Measurements from ENCODE around the gene PRKAR1A.

The PRKAR1A gene

DNA sequence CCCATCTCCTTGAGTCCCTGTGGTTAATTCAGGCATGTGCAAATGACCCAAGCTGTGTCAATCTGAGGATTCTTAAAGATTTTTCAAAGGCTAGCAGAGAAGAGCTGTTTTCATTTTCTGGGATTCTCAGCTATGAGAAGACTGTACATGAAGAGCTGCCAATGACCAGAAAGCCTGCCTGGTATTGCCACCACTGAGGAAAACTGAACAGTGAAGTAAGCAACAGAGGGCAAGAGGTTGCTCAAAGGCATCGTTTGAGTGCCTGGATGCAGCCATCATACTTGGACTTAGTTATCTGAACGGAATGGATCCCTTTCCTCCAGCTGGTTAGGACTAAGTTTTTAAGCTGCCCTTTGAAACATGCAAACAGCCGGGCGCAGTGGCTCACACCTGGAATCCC lies 50.5 kb downstream of the PRKAR1A start:
- H3K27ac ChIP-seq (replicated peaks) = no peak overlapping the region
- H3K27me3 ChIP-seq (ENCODE audit: insufficient read depth, poor library complexity, severe bottlenecking) = peaks cover 2% of the 10 kb centered on the region
- TF ChIP-seq, protein P1, sequence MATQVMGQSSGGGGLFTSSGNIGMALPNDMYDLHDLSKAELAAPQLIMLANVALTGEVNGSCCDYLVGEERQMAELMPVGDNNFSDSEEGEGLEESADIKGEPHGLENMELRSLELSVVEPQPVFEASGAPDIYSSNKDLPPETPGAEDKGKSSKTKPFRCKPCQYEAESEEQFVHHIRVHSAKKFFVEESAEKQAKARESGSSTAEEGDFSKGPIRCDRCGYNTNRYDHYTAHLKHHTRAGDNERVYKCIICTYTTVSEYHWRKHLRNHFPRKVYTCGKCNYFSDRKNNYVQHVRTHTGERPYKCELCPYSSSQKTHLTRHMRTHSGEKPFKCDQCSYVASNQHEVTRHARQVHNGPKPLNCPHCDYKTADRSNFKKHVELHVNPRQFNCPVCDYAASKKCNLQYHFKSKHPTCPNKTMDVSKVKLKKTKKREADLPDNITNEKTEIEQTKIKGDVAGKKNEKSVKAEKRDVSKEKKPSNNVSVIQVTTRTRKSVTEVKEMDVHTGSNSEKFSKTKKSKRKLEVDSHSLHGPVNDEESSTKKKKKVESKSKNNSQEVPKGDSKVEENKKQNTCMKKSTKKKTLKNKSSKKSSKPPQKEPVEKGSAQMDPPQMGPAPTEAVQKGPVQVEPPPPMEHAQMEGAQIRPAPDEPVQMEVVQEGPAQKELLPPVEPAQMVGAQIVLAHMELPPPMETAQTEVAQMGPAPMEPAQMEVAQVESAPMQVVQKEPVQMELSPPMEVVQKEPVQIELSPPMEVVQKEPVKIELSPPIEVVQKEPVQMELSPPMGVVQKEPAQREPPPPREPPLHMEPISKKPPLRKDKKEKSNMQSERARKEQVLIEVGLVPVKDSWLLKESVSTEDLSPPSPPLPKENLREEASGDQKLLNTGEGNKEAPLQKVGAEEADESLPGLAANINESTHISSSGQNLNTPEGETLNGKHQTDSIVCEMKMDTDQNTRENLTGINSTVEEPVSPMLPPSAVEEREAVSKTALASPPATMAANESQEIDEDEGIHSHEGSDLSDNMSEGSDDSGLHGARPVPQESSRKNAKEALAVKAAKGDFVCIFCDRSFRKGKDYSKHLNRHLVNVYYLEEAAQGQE (IDR thresholded peaks at IDR 0.05; ENCODE audit: insufficient replicate concordance, low read depth) = no peak
- TF ChIP-seq, protein P2, sequence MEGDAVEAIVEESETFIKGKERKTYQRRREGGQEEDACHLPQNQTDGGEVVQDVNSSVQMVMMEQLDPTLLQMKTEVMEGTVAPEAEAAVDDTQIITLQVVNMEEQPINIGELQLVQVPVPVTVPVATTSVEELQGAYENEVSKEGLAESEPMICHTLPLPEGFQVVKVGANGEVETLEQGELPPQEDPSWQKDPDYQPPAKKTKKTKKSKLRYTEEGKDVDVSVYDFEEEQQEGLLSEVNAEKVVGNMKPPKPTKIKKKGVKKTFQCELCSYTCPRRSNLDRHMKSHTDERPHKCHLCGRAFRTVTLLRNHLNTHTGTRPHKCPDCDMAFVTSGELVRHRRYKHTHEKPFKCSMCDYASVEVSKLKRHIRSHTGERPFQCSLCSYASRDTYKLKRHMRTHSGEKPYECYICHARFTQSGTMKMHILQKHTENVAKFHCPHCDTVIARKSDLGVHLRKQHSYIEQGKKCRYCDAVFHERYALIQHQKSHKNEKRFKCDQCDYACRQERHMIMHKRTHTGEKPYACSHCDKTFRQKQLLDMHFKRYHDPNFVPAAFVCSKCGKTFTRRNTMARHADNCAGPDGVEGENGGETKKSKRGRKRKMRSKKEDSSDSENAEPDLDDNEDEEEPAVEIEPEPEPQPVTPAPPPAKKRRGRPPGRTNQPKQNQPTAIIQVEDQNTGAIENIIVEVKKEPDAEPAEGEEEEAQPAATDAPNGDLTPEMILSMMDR (IDR thresholded peaks at IDR 0.05; ENCODE audit: insufficient read depth, low read length) = no peak
- TF ChIP-seq GABPA (IDR thresholded peaks at IDR 0.05; ENCODE audit: low read depth) = no peak
- TF ChIP-seq SPI1 (IDR thresholded peaks at IDR 0.05; ENCODE audit: borderline replicate concordance, low read depth) = no peak
- no peak for TF ChIP-seq POLR2AphosphoS5 (IDR thresholded peaks at IDR 0.05; ENCODE audit: low read depth)
- no peak overlapping the region for H3K4me3 ChIP-seq (replicated peaks; ENCODE audit: insufficient read depth, low read length)
- no peak for DNase-seq (ENCODE audit: low read depth in 1 of 2, low spot score in 1 of 2)

DNA sequence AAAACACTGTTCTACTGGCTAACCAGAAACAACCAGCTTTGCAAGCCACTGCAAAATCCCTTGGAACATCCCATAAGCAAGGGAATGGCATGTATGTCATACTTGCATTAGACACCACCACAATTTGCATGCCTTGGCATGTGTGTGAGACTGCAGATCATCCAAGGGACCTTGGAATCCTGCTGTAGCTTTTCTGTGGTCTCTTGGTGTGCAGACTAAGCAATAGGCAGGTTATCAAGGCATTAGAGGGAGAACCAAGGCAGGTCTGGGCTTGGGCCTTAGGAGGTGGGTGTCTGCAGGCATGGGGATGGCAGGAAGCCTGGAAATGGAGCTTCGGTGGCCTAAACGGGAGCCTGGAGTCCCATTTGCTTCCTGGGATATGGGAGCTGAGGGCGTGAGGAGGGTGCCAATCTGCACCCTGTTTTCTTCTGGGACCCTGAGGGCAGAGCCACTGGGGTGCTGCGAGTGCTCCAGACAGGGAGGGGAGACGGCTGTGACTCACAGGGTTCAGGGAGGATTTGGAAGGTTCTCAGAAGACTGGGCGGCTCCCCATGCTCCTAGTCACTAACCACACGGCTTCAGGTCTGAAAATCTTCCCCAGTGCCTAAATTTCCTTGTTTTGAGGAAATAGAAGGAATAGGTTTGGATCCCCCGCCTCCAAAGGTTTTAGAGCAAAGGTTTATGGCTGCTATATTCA lies 52.3 kb downstream of the PRKAR1A start:
- DNase-seq (ENCODE audit: low read depth in 1 of 2, low spot score in 1 of 2) = no peak
- Histone ChIP-seq H3K4me3 (replicated peaks; ENCODE audit: insufficient read depth, low read length) (no peak overlapping the region), H3K27ac (replicated peaks) (no peak overlapping the region), H3K27me3 (ENCODE audit: insufficient read depth, poor library complexity, severe bottlenecking) (peaks cover 2% of the 10 kb centered on the region)
- TF ChIP-seq POLR2AphosphoS5 (IDR thresholded peaks at IDR 0.05; ENCODE audit: low read depth) (no peak), GABPA (IDR thresholded peaks at IDR 0.05; ENCODE audit: low read depth) (no peak), SPI1 (IDR thresholded peaks at IDR 0.05; ENCODE audit: borderline replicate concordance, low read depth) (no peak)
- TF ChIP-seq, protein P2 (IDR thresholded peaks at IDR 0.05; ENCODE audit: insufficient read depth, low read length) = no peak
- TF ChIP-seq, protein P1 (IDR thresholded peaks at IDR 0.05; ENCODE audit: insufficient replicate concordance, low read depth) = no peak

DNA sequence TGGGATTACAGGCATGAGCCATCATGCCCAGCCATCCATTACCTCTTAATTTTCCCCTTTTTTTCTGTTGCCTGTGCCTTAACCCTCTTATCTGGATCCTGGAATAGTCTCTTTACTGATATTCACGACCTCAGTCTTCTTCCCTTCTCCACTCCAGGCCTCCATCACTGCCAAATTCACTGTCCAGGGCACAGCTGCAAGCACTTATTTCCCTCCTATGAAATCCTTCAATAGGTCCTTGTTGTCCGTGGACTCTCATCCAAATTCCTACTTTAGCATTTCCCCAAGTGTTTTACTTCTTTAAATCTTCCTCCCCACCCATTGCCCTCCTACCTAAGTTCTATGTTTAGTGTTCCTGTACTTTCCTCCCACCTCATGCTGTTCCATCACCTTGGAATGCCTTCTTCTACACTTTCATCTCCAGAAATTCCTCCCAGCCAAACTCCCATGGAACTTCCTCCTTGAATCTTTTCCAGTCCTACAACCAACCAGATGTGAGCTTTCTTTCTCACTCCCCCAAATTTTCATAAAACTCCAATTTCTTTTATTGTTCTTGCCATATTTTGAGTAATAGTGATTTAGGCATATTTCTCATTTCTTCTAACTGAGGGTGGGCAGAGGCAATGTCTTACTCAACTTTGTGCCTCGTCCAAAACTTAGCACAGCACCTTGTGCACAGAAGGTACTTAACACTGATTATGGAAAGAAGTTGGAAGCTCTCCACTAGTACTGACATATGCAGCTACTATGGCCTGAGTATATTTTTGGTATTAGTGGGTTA lies 53.6 kb downstream of the PRKAR1A start:
- TF ChIP-seq SPI1 (IDR thresholded peaks at IDR 0.05; ENCODE audit: borderline replicate concordance, low read depth) (no peak), POLR2AphosphoS5 (IDR thresholded peaks at IDR 0.05; ENCODE audit: low read depth) (no peak), GABPA (IDR thresholded peaks at IDR 0.05; ENCODE audit: low read depth) (no peak)
- TF ChIP-seq, protein P2 (IDR thresholded peaks at IDR 0.05; ENCODE audit: insufficient read depth, low read length) = no peak
- TF ChIP-seq, protein P1 (IDR thresholded peaks at IDR 0.05; ENCODE audit: insufficient replicate concordance, low read depth) = no peak

More for the DNA sequence above, 53.6 kb downstream of the PRKAR1A start:
- Histone ChIP-seq H3K4me3 (replicated peaks; ENCODE audit: insufficient read depth, low read length) (no peak overlapping the region), H3K27me3 (ENCODE audit: insufficient read depth, poor library complexity, severe bottlenecking) (peaks cover 2% of the 10 kb centered on the region), H3K27ac (replicated peaks) (no peak overlapping the region)
- no peak for DNase-seq (ENCODE audit: low read depth in 1 of 2, low spot score in 1 of 2)
